Neuronal stem cell (in vitro differentiated cells): ENCODE measurements around the gene HPGDS.

Experiments used
- DNase-seq: peaks from one replicate; pipeline ENCODE4 v3.0.0-alpha.2; 2013; ENCODE audit warnings: low spot score
- H2AFZ ChIP-seq: one replicate; pipeline ENCODE4 v1.6.1; 2013; ENCODE audit warnings: mild to moderate bottlenecking, low read length, inconsistent platforms
- H2AK5ac ChIP-seq: 2 replicates; pipeline ENCODE4 v1.6.1; 2013; ENCODE audit warnings: low read depth, mild to moderate bottlenecking, inconsistent platforms, low read length, moderate library complexity, mixed read lengths
- H2BK120ac ChIP-seq: 2 replicates; pipeline ENCODE4 v1.6.1; 2013; ENCODE audit warnings: low read depth, mild to moderate bottlenecking, inconsistent platforms, low read length, moderate library complexity, mixed read lengths
- H2BK12ac ChIP-seq: one replicate; pipeline ENCODE4 v1.6.1; 2013; ENCODE audit warnings: low read length, inconsistent platforms
- H2BK15ac ChIP-seq: 2 replicates; pipeline ENCODE4 v1.6.1; 2013; ENCODE audit warnings: mild to moderate bottlenecking, low read length, inconsistent platforms, mixed read lengths
- H2BK5ac ChIP-seq: one replicate; pipeline ENCODE4 v1.6.1; 2013; ENCODE audit warnings: inconsistent platforms, mild to moderate bottlenecking, low read length, moderate library complexity
- H3K14ac ChIP-seq: one replicate; pipeline ENCODE4 v1.6.1; 2013; ENCODE audit warnings: low read length, inconsistent platforms
- H3K18ac ChIP-seq: 2 replicates; pipeline ENCODE4 v1.6.1; 2013; ENCODE audit warnings: low read length, inconsistent platforms
- H3K23ac ChIP-seq: 2 replicates; pipeline ENCODE4 v1.6.1; 2013; ENCODE audit warnings: low read depth, mild to moderate bottlenecking, mixed read lengths, low read length, inconsistent platforms; ENCODE audit not compliant: poor library complexity
- H3K27ac ChIP-seq: replicated peaks from 3 replicates; pipeline ENCODE4 v1.5.1; 2013; ENCODE audit warnings: low read length, inconsistent platforms
- H3K27me3 ChIP-seq, 3 experiments: 2 replicates each; pipeline ENCODE4 v1.6.1; 2013; ENCODE audit warnings: low read length in 3 of 3, mild to moderate bottlenecking in 2 of 3, inconsistent platforms in 1 of 3, low read depth in 1 of 3, mixed read lengths in 1 of 3, moderate library complexity in 1 of 3; ENCODE audit not compliant: control insufficient read depth in 3 of 3, insufficient read depth in 3 of 3
- H3K36me3 ChIP-seq, 2 donors: replicated peaks in 1 of 2; 2 replicates each; pipeline ENCODE4 v1.6.1; 2013; ENCODE audit warnings: low read length in 2 of 2; ENCODE audit not compliant: control insufficient read depth in 2 of 2, insufficient read depth in 2 of 2
- H3K4ac ChIP-seq: 2 replicates; pipeline ENCODE4 v1.6.1; 2013; ENCODE audit warnings: inconsistent platforms, mild to moderate bottlenecking, low read length, moderate library complexity
- H3K4me1 ChIP-seq, 2 donors: 1 replicate in 1 of 2; 2 replicates in 1 of 2; pipeline ENCODE4 v1.6.1; 2013; ENCODE audit warnings: low read length in 2 of 2, low read depth in 1 of 2; ENCODE audit not compliant: control insufficient read depth in 2 of 2, insufficient read depth in 1 of 2
- H3K4me2 ChIP-seq: one replicate; pipeline ENCODE4 v1.6.1; 2013; ENCODE audit warnings: mild to moderate bottlenecking, low read length, inconsistent platforms; ENCODE audit not compliant: insufficient read depth, poor library complexity, severe bottlenecking
- H3K4me3 ChIP-seq, 2 donors: 2 replicates each; pipeline ENCODE4 v1.5.1; 2013; ENCODE audit warnings: low read length in 2 of 2, mild to moderate bottlenecking in 2 of 2, inconsistent platforms in 1 of 2, moderate library complexity in 1 of 2
- H3K79me1 ChIP-seq: one replicate; pipeline ENCODE4 v1.6.1; 2013; ENCODE audit warnings: low read depth, mild to moderate bottlenecking, inconsistent platforms, low read length, moderate library complexity
- H3K9ac ChIP-seq: one replicate; pipeline ENCODE4 v1.6.1; 2013; ENCODE audit warnings: mild to moderate bottlenecking, low read depth, low read length, inconsistent platforms; ENCODE audit not compliant: poor library complexity
- H3K9me3 ChIP-seq, 2 donors: replicated peaks in 1 of 2; 2 replicates each; pipeline versions ENCODE3 to v1.6.1; 2013; ENCODE audit warnings: low read length in 2 of 2, mild to moderate bottlenecking in 2 of 2, inconsistent platforms in 1 of 2, low read depth in 1 of 2, mixed read lengths in 1 of 2, moderate library complexity in 1 of 2; ENCODE audit not compliant: control insufficient read depth in 2 of 2, insufficient read depth in 1 of 2
- H4K8ac ChIP-seq: one replicate; pipeline ENCODE4 v1.6.1; 2013; ENCODE audit warnings: low read depth, mild to moderate bottlenecking, inconsistent platforms, low read length, moderate library complexity
- H4K91ac ChIP-seq: one replicate; pipeline ENCODE4 v1.6.1; 2013; ENCODE audit warnings: low read length, low read depth, mild to moderate bottlenecking, inconsistent platforms; ENCODE audit not compliant: poor library complexity

HPGDS gene

GRCh38 chr4:94251094-94251493 lies 91.5 kb downstream of the HPGDS start:
- H3K27ac ChIP-seq = no peak overlapping the region
- H2AK5ac ChIP-seq = no peak overlapping the region
- peaks cover 6 to 97% of the 10 kb centered on the region in 2 donors for H3K36me3 ChIP-seq
- H3K4me2 ChIP-seq = no peak overlapping the region
- no peak overlapping the region for H3K18ac ChIP-seq
- no peak overlapping the region for H3K4ac ChIP-seq
- H3K4me1 ChIP-seq = no peaks in the 10 kb centered on the region
- no peak overlapping the region for H3K14ac ChIP-seq
- DNase-seq = no peak
- no peaks in the 10 kb centered on the region for H3K27me3 ChIP-seq
- H2BK15ac ChIP-seq = no peak overlapping the region
- H4K8ac ChIP-seq = no peak overlapping the region
- no peak overlapping the region for H4K91ac ChIP-seq
- H3K9ac ChIP-seq = no peak overlapping the region
- no peak overlapping the region for H3K4me3 ChIP-seq
- H2BK5ac ChIP-seq = no peak overlapping the region
- no peak overlapping the region for H3K23ac ChIP-seq
- no peak overlapping the region for H2AFZ ChIP-seq
- H3K9me3 ChIP-seq = no peaks in the 10 kb centered on the region
- H2BK120ac ChIP-seq = no peak overlapping the region
- H3K79me1 ChIP-seq = no peaks in the 10 kb centered on the region
- H2BK12ac ChIP-seq = no peak overlapping the region
